GM23338 (cell line): ENCODE measurements around the gene QSOX1. TPM values are rescaled to one million over a fixed set of nuclear protein-coding genes. Genes with fewer than 3 reads are reported as not detected.

Experiments used
- ATAC-seq: fragments of 200-7000 bp; cut with Tn5 transposase; 3 replicates; pipeline ENCODE4 v1.9.1; 2020
- DNase-seq: peaks from one replicate; pipeline ENCODE4 v3.0.0-alpha.2; 2015; ENCODE audit warnings: low spot score
- H2AFZ ChIP-seq: fragments of 200-600 bp; sonication (generic); 2 replicates; pipeline ENCODE4 v1.8.0; 2016; ENCODE audit warnings: antibody characterized with exemption, mild to moderate bottlenecking, moderate library complexity
- H3F3A ChIP-seq: fragments of 200-600 bp; sonication (generic); replicated peaks from 2 replicates; pipeline ENCODE4 v1.8.0; 2017; ENCODE audit warnings: antibody characterized with exemption, mixed run types, low read depth
- H3K27ac ChIP-seq: fragments of 200-600 bp; sonication (generic); 2 replicates; pipeline ENCODE4 v1.6.1; 2016; ENCODE audit warnings: low read depth
- H3K27me3 ChIP-seq: fragments of 200-600 bp; sonication (generic); 2 replicates; pipeline ENCODE4 v1.8.0; 2016; ENCODE audit warnings: mild to moderate bottlenecking, mixed run types, moderate library complexity; ENCODE audit not compliant: insufficient read depth
- H3K36me3 ChIP-seq: fragments of 200-600 bp; sonication (generic); 2 replicates; pipeline ENCODE4 v1.8.0; 2016; ENCODE audit warnings: mild to moderate bottlenecking; ENCODE audit not compliant: insufficient read depth
- H3K4me1 ChIP-seq: fragments of 200-600 bp; sonication (generic); 2 replicates; pipeline ENCODE4 v1.8.0; 2016; ENCODE audit warnings: mild to moderate bottlenecking, moderate library complexity; ENCODE audit not compliant: insufficient read depth
- H3K4me2 ChIP-seq: fragments of 200-600 bp; sonication (generic); 2 replicates; pipeline ENCODE4 v1.7.1; 2017; ENCODE audit warnings: mixed run types
- H3K4me3 ChIP-seq: fragments of 200-600 bp; sonication (generic); 2 replicates; pipeline ENCODE4 v1.6.1; 2016; ENCODE audit warnings: mixed run types
- H3K79me2 ChIP-seq: fragments of 200-600 bp; sonication (generic); replicated peaks from 2 replicates; pipeline ENCODE4 v1.8.0; 2017; ENCODE audit warnings: mild to moderate bottlenecking; ENCODE audit not compliant: insufficient read depth
- H3K9me2 ChIP-seq: fragments of 200-600 bp; sonication (generic); 2 replicates; pipeline ENCODE4 v1.8.0; 2017; ENCODE audit not compliant: insufficient read depth
- H4K20me1 ChIP-seq: fragments of 200-600 bp; sonication (generic); replicated peaks from 2 replicates; pipeline ENCODE4 v1.8.0; 2017; ENCODE audit warnings: mild to moderate bottlenecking; ENCODE audit not compliant: insufficient read depth
- H3K27ac Mint-ChIP-seq: 2 replicates; pipeline ENCODE4 v1.8.0; 2020; ENCODE audit warnings: inconsistent platforms, mild to moderate bottlenecking, moderate library complexity, mixed read lengths
- H3K27me3 Mint-ChIP-seq: 3 replicates; pipeline ENCODE4 v1.8.0; 2022; ENCODE audit warnings: low read depth, mild to moderate bottlenecking, moderate library complexity, mixed read lengths, inconsistent platforms; ENCODE audit not compliant: insufficient read depth, poor library complexity
- H3K36me3 Mint-ChIP-seq: 3 replicates; pipeline ENCODE4 v1.8.0; 2021; ENCODE audit warnings: low read depth, mild to moderate bottlenecking, inconsistent platforms, moderate library complexity, mixed read lengths
- H3K4me1 Mint-ChIP-seq: 3 replicates; pipeline ENCODE4 v1.8.0; 2020; ENCODE audit warnings: mild to moderate bottlenecking, inconsistent platforms, mixed read lengths
- H3K4me3 Mint-ChIP-seq: 3 replicates; pipeline ENCODE4 v1.8.0; 2021; ENCODE audit warnings: moderate library complexity, mild to moderate bottlenecking, inconsistent platforms, mixed read lengths
- H3K9me3 Mint-ChIP-seq: 3 replicates; pipeline ENCODE4 v1.8.0; 2020; ENCODE audit warnings: moderate library complexity, mild to moderate bottlenecking, inconsistent platforms, mixed read lengths
- CREB1 ChIP-seq: fragments of 250-450 bp; sonication (Bioruptor Pico); IDR thresholded peaks from 2 replicates; pipeline ENCODE4 v1.5.0; 2020; ENCODE audit warnings: low read depth, mild to moderate bottlenecking, moderate library complexity
- EZH2 ChIP-seq: fragments of 200-600 bp; sonication (generic); IDR thresholded peaks from one replicate; pipeline ENCODE4 v1.8.0; 2017; ENCODE audit warnings: antibody characterized with exemption, mild to moderate bottlenecking, low read depth; ENCODE audit not compliant: unreplicated experiment
- JUNB ChIP-seq: IDR thresholded peaks from one replicate; pipeline ENCODE4 v1.6.1; 2016; ENCODE audit warnings: antibody characterized with exemption; ENCODE audit not compliant: unreplicated experiment
- REST ChIP-seq: IDR thresholded peaks from one replicate; pipeline ENCODE4 v1.6.1; 2018; ENCODE audit warnings: antibody characterized with exemption; ENCODE audit not compliant: unreplicated experiment
- STAT1 ChIP-seq: IDR thresholded peaks from one replicate; pipeline ENCODE4 v1.6.1; 2016; ENCODE audit warnings: antibody characterized with exemption; ENCODE audit not compliant: unreplicated experiment
- ZNF331 ChIP-seq: fragments of 250-450 bp; sonication (Bioruptor Pico); IDR thresholded peaks from 2 replicates; pipeline ENCODE4 v1.5.0; 2020; ENCODE audit warnings: low read depth, mild to moderate bottlenecking, moderate library complexity
- polyA plus RNA-seq: library from polyadenylated mRNA; unstranded; fragments of >200 nt; fragmentation: Nextera tagmentation; extraction: Ambion mirVana; gene quantifications from 2 replicates; pipeline ENCODE4 v1.2.1, GENCODE V29; 2016
- total RNA-seq: library from RNA; depleted of rRNA; stranded (reverse); fragments of >200 nt; shearing (Covaris generic); gene quantifications from 2 replicates; pipeline ENCODE4 v1.2.3, GENCODE V29; 2014
- TF ChIP-seq, protein P1 (sequence below), 2 experiments: fragments of 200-600 bp in 1 of 2; sonication (generic) in 1 of 2; conservative IDR thresholded peaks; 2 replicates each; pipeline versions ENCODE4 v1.5.1 to v1.6.1; 2016 to 2017; ENCODE audit warnings: antibody characterized with exemption in 2 of 2, low read depth in 2 of 2, mild to moderate bottlenecking in 2 of 2, moderate library complexity in 1 of 2

The QSOX1 gene
- total and polyA plus RNA-seq, 2 experiments from 2014 or later: 47.8 to 119 TPM

- H3F3A ChIP-seq: 0 out of 2 replicates have a peak, but pooled peaks cover 2% of the 10 kb centered on the region
- Mint-ChIP-seq H3K4me1 (peaks cover 50% of the 10 kb centered on the region), H3K9me3 (no peaks in the 10 kb centered on the region), H3K4me3 (no peak overlapping the region), H3K27me3 (peaks cover 22% of the 10 kb centered on the region), H3K36me3 (no peaks in the 10 kb centered on the region; the same call in 2 of the 3 replicates), H3K27ac (no peak overlapping the region)
- no peak overlapping the region for H3K27ac ChIP-seq
- H3K4me3 ChIP-seq: no peak overlapping the region
- peak overlapping the region; percentile 39 for H3K4me2 ChIP-seq
- H2AFZ ChIP-seq: no peak overlapping the region
- H3K79me2 ChIP-seq: no peaks in the 10 kb centered on the region
- ATAC-seq (peak; percentile 77), DNase-seq (peak; percentile 87)
- TF ChIP-seq, protein P1, sequence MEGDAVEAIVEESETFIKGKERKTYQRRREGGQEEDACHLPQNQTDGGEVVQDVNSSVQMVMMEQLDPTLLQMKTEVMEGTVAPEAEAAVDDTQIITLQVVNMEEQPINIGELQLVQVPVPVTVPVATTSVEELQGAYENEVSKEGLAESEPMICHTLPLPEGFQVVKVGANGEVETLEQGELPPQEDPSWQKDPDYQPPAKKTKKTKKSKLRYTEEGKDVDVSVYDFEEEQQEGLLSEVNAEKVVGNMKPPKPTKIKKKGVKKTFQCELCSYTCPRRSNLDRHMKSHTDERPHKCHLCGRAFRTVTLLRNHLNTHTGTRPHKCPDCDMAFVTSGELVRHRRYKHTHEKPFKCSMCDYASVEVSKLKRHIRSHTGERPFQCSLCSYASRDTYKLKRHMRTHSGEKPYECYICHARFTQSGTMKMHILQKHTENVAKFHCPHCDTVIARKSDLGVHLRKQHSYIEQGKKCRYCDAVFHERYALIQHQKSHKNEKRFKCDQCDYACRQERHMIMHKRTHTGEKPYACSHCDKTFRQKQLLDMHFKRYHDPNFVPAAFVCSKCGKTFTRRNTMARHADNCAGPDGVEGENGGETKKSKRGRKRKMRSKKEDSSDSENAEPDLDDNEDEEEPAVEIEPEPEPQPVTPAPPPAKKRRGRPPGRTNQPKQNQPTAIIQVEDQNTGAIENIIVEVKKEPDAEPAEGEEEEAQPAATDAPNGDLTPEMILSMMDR (conservative IDR thresholded peaks at IDR 0.05; ENCODE audit: low read depth in 2 of 2): peak; percentile 57 to 71
- TF ChIP-seq JUNB (no peak), ZNF331 (no peak), STAT1 (no peak), CREB1 (CRISPR knock-in tag) (peak; percentile 60; the same call in 1 of the 2 replicates), REST (no peak)
- peaks cover 21% of the 10 kb centered on the region for H3K4me1 ChIP-seq
- H4K20me1 ChIP-seq: 0 out of 2 replicates have a peak, but pooled peaks cover 3% of the 10 kb centered on the region
- H3K9me2 ChIP-seq: no peaks in the 10 kb centered on the region
- H3K27me3 ChIP-seq: no peaks in the 10 kb centered on the region
- no peaks in the 10 kb centered on the region for H3K36me3 ChIP-seq
These were observed 94.3 kb downstream of the QSOX1 start for GRCh38 chr1:180248731-180249681.

DNA sequence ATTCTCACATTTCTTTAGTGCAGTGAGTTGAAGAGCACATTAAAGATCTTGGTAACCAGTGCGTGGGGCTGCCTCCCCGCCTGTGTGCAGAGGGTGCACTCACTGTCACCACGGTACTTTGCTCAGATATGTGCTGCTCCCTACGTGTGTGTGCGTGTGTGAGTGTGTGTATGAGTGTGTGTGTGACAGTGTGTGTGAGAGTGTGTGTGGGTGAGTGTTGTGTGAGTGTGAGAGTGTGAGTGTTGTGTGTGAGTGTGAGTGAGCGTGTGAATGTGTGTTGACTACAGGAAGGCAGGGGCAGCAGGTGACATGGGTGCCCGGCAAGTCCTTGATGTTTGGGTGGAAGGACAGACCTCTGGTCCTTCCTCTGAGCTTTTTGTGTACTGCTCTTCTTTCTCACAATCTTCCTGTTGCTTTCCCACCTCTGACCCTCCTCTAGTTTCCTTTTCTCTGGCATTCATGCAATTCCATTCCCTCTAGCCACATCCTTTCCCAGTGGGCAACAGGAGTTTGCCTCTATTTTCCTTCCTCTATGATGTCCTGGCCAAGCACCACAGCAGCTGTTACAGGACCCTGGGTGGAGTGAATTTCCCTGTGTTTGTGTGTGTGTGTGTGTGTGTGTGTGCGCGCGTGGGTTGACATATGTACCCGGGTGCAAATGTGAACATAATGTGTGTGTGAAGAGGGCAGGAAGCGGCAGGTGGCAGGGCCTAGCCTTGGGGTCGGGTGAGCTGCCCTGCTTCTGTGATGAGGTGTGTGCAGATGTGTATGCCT is 95.2 kb downstream of the QSOX1 start:
- Histone ChIP-seq H3K79me2 (no peaks in the 10 kb centered on the region), H3K4me1 (peaks cover 21% of the 10 kb centered on the region), H3K4me3 (no peak overlapping the region), H3K4me2 (peak overlapping the region; percentile 39), H2AFZ (no peak overlapping the region), H3K9me2 (no peaks in the 10 kb centered on the region), H3K27me3 (no peaks in the 10 kb centered on the region), H4K20me1 (0 out of 2 replicates have a peak, but pooled peaks cover 3% of the 10 kb centered on the region), H3F3A (no peaks in the 10 kb centered on the region), H3K36me3 (no peaks in the 10 kb centered on the region), H3K27ac (no peak overlapping the region)
- H3K27me3 Mint-ChIP-seq: peaks cover 21% of the 10 kb centered on the region
- H3K9me3 Mint-ChIP-seq: no peaks in the 10 kb centered on the region
- peaks cover 49% of the 10 kb centered on the region for H3K4me1 Mint-ChIP-seq
- ATAC-seq (no peak), DNase-seq (no peak)
- no peaks in the 10 kb centered on the region; the same call in 2 of the 3 replicates for H3K36me3 Mint-ChIP-seq
- H3K4me3 Mint-ChIP-seq: no peak overlapping the region
- H3K27ac Mint-ChIP-seq: peak overlapping the region; percentile 56; the same call in 1 of the 2 replicates
- TF ChIP-seq EZH2: no peak
